Keratinocyte (primary cell): Measurements from ENCODE around the gene ATP8A1. TPM values are rescaled to one million over a fixed set of nuclear protein-coding genes. Genes with fewer than 3 reads are reported as not detected.
A peak's percentile ranks its signal among the peaks of the same experiment; 100 is the strongest.

Experiments
- DNase-seq: peaks from one replicate; pipeline ENCODE4 v3.0.0-alpha.2; 2011; ENCODE audit warnings: low read depth, missing footprints, low spot score
- FAIRE-seq: peaks from 2 replicates; lab custom pipeline; 2011; peaks lifted over from hg19 to GRCh38; lab: Jason Lieb, UNC
- H2AFZ ChIP-seq: 2 replicates; pipeline ENCODE4 v1.6.0; 2012; ENCODE audit warnings: low read length, control low read depth, inconsistent platforms; ENCODE audit not compliant: control insufficient read depth
- H3K27ac ChIP-seq: 2 replicates; pipeline ENCODE4 v1.5.1; 2011; ENCODE audit warnings: low read length; ENCODE audit not compliant: control insufficient read depth, insufficient read depth
- H3K27me3 ChIP-seq: 3 replicates; pipeline ENCODE4 v1.6.0; 2011; ENCODE audit warnings: low read length; ENCODE audit not compliant: control insufficient read depth, insufficient read depth; ENCODE audit errors: extremely low read depth
- H3K36me3 ChIP-seq, 2 experiments: 2 replicates in 1 of 2; 3 replicates in 1 of 2; pipeline ENCODE4 v1.5.1; 2011; ENCODE audit warnings: low read length in 2 of 2, mild to moderate bottlenecking in 1 of 2; ENCODE audit not compliant: control insufficient read depth in 2 of 2, insufficient read depth in 2 of 2; ENCODE audit errors: extremely low read depth in 1 of 2
- H3K4me1 ChIP-seq: 3 replicates; pipeline ENCODE4 v1.5.1; 2011; ENCODE audit warnings: low read length; ENCODE audit not compliant: control insufficient read depth, insufficient read depth; ENCODE audit errors: extremely low read depth
- H3K4me2 ChIP-seq: 3 replicates; pipeline ENCODE4 v1.6.0; 2011; ENCODE audit warnings: low read depth, low read length; ENCODE audit not compliant: control insufficient read depth, insufficient read depth; ENCODE audit errors: extremely low read depth
- H3K4me3 ChIP-seq, 3 experiments: fragments of 200-600 bp in 1 of 3; sonication (generic) in 1 of 3; 2 replicates in 2 of 3; 3 replicates in 1 of 3; pipeline ENCODE4 v1.5.1; 2011 to 2016; ENCODE audit warnings: low read length in 3 of 3, mild to moderate bottlenecking in 3 of 3, control low read depth in 2 of 3, inconsistent platforms in 1 of 3, low read depth in 1 of 3, mixed read lengths in 1 of 3, mixed run types in 1 of 3, moderate library complexity in 1 of 3; ENCODE audit not compliant: control insufficient read depth in 2 of 3, insufficient read depth in 2 of 3; ENCODE audit errors: extremely low read depth in 1 of 3
- H3K79me2 ChIP-seq: 2 replicates; pipeline ENCODE4 v1.6.0; 2012; ENCODE audit warnings: low read length; ENCODE audit not compliant: control insufficient read depth, insufficient read depth
- H3K9ac ChIP-seq: 3 replicates; pipeline ENCODE4 v1.6.0; 2011; ENCODE audit warnings: low read length; ENCODE audit not compliant: control insufficient read depth, insufficient read depth; ENCODE audit errors: extremely low read depth
- H3K9me1 ChIP-seq: 3 replicates; pipeline ENCODE4 v1.6.0; 2011; ENCODE audit warnings: low read length; ENCODE audit not compliant: control insufficient read depth, insufficient read depth; ENCODE audit errors: extremely low read depth
- H3K9me3 ChIP-seq: 2 replicates; pipeline ENCODE4 v1.5.1; 2012; ENCODE audit warnings: low read depth, low read length; ENCODE audit not compliant: control insufficient read depth
- H4K20me1 ChIP-seq: 3 replicates; pipeline ENCODE4 v1.6.0; 2011; ENCODE audit warnings: low read length; ENCODE audit not compliant: control insufficient read depth, insufficient read depth; ENCODE audit errors: extremely low read depth
- EZH2 ChIP-seq: IDR thresholded peaks from one replicate; pipeline ENCODE4 v1.6.1; 2012; ENCODE audit warnings: inconsistent platforms, mild to moderate bottlenecking, low read length, moderate library complexity
- dilution Hi-C: fragments of 300-500 bp; cut with MboI; formaldehyde crosslinking; loops from one replicate; pipeline ENCODE4 v1.7.0; 2020; ENCODE audit warnings: low sequenced_read_pairs; ENCODE audit not compliant: extremely low pct_ligation_motif_present
- polyA plus RNA-seq, 5 experiments: library from polyadenylated mRNA; depleted of rRNA in 3 of 5; stranded (reverse) in 3 of 5; stranded (forward) in 1 of 5; unstranded in 1 of 5; fragments of >200 nt; gene quantifications; 1 replicate in 1 of 5; 2 replicates in 3 of 5; 3 replicates in 1 of 5; pipeline versions ENCODE4 v1.2.1 to v1.2.3, GENCODE V29; 2011 to 2012; ENCODE audit warnings: missing spikeins in 2 of 5, low read depth in 1 of 5, low replicate concordance in 1 of 5
- TF ChIP-seq, protein P1 (sequence below), 3 experiments: IDR thresholded peaks in 1 of 3; conservative IDR thresholded peaks in 1 of 3; optimal IDR thresholded peaks in 1 of 3; 2 replicates in 2 of 3; 3 replicates in 1 of 3; pipeline versions ENCODE3 to v1.5.1; 2011; ENCODE audit warnings: low read length in 3 of 3, mild to moderate bottlenecking in 3 of 3, moderate library complexity in 2 of 3, control low read depth in 1 of 3, inconsistent platforms in 1 of 3; ENCODE audit not compliant: insufficient read depth in 2 of 3; ENCODE audit errors: extremely low read depth in 1 of 3

Gene ATP8A1
- polyA plus RNA-seq, 1 donor (not counting 4 experiments of a cell fraction or from before 2014, with no cell fraction given) = 0.20 TPM

DNA sequence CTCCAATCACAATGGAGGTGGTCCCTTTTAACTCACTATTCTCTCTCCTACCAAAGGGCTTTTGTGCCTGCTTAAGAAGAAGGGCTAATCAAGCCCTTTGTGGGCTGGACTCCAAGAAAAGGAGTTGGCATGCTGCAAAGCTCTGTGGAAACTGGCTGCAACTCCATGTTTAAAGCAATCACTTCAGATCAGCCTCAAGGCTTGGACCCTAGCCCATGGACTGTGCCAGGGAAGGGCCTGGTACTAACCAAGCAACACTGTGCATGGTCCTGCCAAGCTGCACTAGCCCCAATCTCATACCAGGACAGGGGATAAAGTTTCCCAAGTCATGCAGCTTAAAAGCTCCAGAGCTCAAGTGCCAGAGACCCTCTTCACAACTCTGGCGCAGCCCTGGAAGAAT lies 86.7 kb downstream of the ATP8A1 start:
- Histone ChIP-seq H3K4me1 (no peaks in the 10 kb centered on the region), H3K9me1 (no peaks in the 10 kb centered on the region), H3K4me2 (no peak overlapping the region), H3K36me3 (no peaks in the 10 kb centered on the region), H3K27me3 (no peaks in the 10 kb centered on the region), H3K9ac (no peak overlapping the region), H3K27ac (no peak overlapping the region), H3K79me2 (no peaks in the 10 kb centered on the region), H3K9me3 (no peaks in the 10 kb centered on the region), H3K4me3 (no peak overlapping the region), H4K20me1 (no peaks in the 10 kb centered on the region), H2AFZ (no peak overlapping the region)
- FAIRE-seq = no peak
- dilution Hi-C loops = no loop called here
- TF ChIP-seq, protein P1, sequence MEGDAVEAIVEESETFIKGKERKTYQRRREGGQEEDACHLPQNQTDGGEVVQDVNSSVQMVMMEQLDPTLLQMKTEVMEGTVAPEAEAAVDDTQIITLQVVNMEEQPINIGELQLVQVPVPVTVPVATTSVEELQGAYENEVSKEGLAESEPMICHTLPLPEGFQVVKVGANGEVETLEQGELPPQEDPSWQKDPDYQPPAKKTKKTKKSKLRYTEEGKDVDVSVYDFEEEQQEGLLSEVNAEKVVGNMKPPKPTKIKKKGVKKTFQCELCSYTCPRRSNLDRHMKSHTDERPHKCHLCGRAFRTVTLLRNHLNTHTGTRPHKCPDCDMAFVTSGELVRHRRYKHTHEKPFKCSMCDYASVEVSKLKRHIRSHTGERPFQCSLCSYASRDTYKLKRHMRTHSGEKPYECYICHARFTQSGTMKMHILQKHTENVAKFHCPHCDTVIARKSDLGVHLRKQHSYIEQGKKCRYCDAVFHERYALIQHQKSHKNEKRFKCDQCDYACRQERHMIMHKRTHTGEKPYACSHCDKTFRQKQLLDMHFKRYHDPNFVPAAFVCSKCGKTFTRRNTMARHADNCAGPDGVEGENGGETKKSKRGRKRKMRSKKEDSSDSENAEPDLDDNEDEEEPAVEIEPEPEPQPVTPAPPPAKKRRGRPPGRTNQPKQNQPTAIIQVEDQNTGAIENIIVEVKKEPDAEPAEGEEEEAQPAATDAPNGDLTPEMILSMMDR (optimal IDR thresholded peaks at IDR 0.05 in 1 of 3, IDR thresholded peaks at IDR 0.05 in 1 of 3, conservative IDR thresholded peaks at IDR 0.05 in 1 of 3; ENCODE audit: extremely low read depth in 1 of 3, insufficient read depth in 2 of 3, low read length in 3 of 3) = no peak
- TF ChIP-seq EZH2 = no peak
- DNase-seq = no peak

DNA sequence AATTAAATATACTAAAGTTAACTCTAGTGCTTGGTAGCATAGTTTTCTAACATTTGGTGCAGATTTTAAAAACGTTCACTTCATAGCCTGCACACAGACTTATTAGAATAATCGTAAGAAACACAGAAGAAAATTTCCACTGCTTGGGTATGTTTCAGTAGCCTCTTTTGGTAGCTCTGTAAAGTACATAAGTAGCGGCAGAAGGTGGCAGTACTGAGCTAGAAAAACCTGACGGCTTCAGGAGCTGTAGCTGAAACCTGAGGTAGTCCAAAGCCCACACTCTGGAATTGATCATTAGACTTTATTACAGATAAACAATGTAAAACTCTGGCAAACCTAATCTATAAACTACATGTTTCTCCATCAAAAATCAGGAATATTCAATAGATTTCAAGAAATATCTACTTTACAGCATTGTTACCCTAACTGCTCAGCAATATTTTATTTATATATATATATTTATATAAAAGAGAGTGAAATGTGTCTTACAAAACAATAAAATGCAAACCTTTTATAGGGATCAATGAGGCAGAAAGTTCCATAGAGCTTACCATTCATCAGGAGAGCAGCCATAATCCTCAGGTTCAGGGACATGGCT lies 88.2 kb downstream of the ATP8A1 start:
- dilution Hi-C loops = no loop called here
- no peak overlapping the region for H3K4me3 ChIP-seq
- H3K36me3 ChIP-seq = no peaks in the 10 kb centered on the region
- no peak overlapping the region for H3K27ac ChIP-seq
- FAIRE-seq = peak; percentile 9
- H3K27me3 ChIP-seq = no peaks in the 10 kb centered on the region
- H3K79me2 ChIP-seq = no peaks in the 10 kb centered on the region
- no peaks in the 10 kb centered on the region for H4K20me1 ChIP-seq
- H3K9me1 ChIP-seq = no peaks in the 10 kb centered on the region
- no peaks in the 10 kb centered on the region for H3K4me1 ChIP-seq
- DNase-seq = peak; percentile 19
- TF ChIP-seq, protein P1 (optimal IDR thresholded peaks at IDR 0.05 in 1 of 3, IDR thresholded peaks at IDR 0.05 in 1 of 3, conservative IDR thresholded peaks at IDR 0.05 in 1 of 3; ENCODE audit: extremely low read depth in 1 of 3, insufficient read depth in 2 of 3, low read length in 3 of 3) = peak; percentile 53 to 62 (median 59)
- no peak for TF ChIP-seq EZH2
- no peak overlapping the region for H3K9ac ChIP-seq
- no peak overlapping the region for H3K4me2 ChIP-seq
- no peaks in the 10 kb centered on the region for H3K9me3 ChIP-seq
- no peak overlapping the region for H2AFZ ChIP-seq
